Amniotic stem cell (primary cell): ENCODE data around the gene TRIM8.

Experiments
- DNase-seq: peaks from one replicate; lab custom pipeline; 2025; lab: John Stamatoyannopoulos, UW

The TRIM8 gene

GRCh38 chr10:102633287-102633686, 11.0 kb upstream of the TRIM8 start:
- DNase-seq, result no peak

DNA sequence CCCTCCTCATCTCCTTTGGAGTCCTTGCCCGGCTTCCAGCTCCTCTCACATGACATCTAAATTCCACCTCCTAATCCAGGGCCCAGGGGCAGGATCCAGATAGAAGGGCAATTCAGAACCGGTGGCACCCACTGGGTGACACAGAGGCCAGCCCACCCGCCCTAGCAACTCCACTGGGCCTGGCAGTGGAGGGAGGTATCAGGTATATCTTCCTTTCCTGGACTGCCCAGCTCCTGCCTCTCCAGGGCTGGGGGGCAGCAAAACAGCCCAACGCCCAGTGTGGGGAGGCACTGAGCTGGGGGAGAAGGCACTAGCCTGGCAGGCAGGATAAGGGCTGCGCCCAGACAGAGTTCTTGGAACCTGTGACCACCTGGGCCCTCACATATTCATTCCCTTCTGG, 10.4 kb upstream of the TRIM8 start:
- no peak for DNase-seq

DNA sequence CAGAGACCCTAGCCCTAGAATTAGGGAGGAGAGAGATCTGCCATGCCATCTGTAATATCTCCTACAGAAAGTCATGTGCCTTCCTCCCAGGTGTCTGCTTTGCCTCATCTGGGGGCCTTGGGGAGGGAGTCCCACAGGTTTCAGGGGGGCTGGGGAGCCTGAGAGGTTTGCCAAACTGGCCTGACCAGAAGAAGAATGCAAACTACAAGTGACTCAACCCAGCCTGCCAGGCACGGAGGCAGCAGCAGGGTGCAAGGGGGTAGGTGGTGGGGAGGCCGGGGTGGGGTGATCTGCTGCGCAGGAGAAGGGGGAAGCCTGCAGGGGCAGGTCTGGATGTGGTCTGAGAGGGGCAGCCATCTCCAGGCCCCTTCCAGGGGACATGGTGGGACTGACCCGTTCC, 9.6 kb upstream of the TRIM8 start:
- DNase-seq, result no peak

DNA sequence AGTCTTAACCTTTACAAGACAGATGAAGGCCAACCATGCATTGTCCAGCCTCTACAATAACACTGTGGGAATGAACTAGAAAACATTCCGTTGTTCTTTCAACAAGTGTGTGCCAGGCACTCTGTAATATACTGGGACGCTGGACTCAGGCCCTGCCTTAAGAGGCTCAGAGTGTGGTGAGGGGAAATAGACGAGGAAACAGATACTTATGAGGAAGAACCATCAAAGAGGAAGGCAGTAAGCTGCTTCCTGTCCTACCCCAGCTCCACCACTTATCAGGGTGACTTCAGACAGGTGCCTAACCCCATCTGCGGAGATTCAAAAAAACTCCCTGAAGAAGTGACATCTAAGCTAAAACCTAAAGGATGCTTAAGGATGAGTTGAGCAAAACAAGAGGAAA, 8.9 kb upstream of the TRIM8 start:
- no peak for DNase-seq

GRCh38 chr10:102639537-102639936, 4.7 kb upstream of the TRIM8 start:
- DNase-seq, result no peak

DNA sequence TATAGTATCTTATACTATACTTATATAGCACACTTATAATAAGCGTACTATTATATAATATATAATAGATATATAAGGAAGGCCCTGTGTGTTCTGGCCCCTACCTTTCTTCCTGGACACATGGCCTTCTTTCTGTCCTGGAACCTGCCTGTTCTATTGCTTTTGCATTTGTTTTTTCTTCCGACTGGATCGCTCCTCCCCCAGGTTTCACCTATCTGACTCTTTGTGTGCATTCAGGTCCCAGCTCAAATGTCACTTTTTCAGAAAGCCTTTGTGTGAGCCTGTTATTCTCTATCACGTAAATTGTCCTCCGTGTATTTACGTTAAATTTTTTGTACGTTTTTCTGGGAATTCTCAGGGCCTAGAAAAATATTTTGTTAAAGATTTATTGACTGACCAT, 2.9 kb upstream of the TRIM8 start:
- no peak for DNase-seq

GRCh38 chr10:102641880-102642735, 2.2 kb upstream of the TRIM8 start:
- peak; percentile 95 for DNase-seq

- DNase-seq, result no peak
Observed at GRCh38 chr10:102642736-102643335, 1.4 kb upstream of the TRIM8 start.

GRCh38 chr10:102643336-102644065, 778 bp upstream of the TRIM8 start:
- peak; percentile 45 for DNase-seq

DNA sequence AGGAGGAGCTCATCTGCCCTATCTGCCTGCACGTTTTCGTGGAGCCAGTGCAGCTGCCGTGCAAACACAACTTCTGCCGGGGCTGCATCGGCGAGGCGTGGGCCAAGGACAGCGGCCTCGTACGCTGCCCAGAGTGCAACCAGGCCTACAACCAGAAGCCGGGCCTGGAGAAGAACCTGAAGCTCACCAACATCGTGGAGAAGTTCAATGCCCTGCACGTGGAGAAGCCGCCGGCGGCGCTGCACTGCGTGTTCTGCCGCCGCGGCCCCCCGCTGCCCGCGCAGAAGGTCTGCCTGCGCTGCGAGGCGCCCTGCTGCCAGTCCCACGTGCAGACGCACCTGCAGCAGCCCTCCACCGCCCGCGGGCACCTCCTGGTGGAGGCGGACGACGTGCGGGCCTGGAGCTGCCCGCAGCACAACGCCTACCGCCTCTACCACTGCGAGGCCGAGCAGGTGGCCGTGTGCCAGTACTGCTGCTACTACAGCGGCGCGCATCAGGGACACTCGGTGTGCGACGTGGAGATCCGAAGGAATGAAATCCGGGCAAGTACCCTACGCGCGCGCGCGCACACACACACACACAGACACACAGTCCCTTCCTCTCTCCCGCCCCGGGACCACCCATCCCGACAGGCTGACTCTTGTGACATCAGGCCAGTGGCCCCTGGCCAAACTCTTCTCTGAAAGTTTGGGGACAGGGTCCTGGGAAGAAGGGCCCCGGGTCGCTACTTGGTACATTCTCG, 538 bp downstream of the TRIM8 start:
- DNase-seq, result peak; percentile 28

- DNase-seq, result peak; percentile 54
Observed at GRCh38 chr10:102645388-102645740, 1.1 kb downstream of the TRIM8 start.

DNA sequence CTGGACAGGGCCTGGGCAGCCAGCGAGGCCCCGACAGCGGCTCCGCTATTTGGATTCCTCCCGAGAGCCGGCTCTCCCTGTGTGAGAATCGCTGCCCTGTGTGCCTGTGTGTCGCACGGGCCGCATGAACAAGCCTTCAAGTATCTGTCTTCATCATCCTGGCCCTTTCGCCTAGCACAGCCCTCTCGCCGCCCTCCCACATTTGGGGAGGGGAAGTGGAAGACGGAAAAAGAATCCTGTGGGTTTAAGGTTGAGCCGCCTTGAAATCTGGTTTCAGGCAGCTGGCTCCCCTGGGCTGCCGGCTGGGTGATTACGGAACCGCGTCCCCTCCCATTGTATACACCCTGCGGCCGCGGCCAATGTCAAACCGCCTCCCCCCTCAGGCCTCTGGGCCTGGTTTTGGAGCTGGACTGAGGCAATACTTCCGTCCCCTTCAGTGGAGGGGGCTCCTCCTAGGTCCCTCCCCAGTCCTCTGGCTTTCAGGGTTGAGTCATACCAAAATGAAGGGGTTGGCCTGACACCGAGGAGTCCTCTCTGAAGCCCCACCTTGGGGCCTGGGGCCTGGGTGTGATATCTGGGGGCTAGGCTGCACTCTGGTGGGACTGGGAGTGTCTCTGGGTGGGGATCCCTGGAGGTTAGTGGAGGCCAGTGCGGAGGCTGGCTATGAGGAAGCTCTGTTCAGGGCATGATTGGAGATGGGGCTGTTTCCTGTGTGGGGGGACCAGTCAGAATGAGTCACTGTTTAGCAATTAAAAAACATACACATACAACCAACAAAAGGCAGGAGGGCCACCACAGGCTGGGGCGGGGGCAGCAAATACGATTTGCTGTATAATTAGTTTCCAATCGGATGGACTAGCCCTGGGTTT, 1.7 kb downstream of the TRIM8 start:
- DNase-seq, result peak; percentile 85

- DNase-seq, result no peak
Observed at GRCh38 chr10:102646610-102647442, 2.5 kb downstream of the TRIM8 start.

GRCh38 chr10:102647443-102648268, 3.4 kb downstream of the TRIM8 start:
- DNase-seq, result no peak

DNA sequence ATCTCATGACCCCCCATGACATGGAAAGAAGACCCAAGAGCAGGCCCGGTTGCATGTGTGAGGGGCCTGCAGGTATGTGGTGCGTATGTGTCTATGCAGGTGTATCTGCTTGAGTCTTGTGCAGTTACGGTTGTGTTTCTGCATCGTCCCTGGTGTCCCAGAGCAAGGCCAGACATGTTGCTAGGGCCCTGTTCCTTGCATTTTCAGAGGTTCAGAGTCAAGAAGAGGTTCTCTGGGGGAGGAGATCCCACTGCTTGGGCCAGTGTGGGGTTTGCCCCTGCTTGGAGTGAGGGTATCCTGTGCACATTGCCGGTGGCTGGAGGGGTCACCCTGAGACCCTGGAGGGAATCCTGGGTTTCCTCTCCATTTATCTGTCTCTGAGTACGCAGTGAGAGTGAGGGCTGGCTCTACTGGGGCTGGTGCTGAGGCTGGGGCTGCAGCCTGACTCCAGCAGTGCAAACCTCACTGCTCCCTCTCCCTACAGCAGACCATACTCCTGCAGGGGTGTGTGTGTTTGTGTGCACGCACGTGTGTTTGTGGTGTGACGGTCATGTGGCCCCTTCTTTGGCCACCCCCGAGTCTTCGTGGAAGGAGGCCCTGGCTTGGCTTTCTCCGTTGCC, 4.1 kb downstream of the TRIM8 start:
- DNase-seq, result no peak

DNA sequence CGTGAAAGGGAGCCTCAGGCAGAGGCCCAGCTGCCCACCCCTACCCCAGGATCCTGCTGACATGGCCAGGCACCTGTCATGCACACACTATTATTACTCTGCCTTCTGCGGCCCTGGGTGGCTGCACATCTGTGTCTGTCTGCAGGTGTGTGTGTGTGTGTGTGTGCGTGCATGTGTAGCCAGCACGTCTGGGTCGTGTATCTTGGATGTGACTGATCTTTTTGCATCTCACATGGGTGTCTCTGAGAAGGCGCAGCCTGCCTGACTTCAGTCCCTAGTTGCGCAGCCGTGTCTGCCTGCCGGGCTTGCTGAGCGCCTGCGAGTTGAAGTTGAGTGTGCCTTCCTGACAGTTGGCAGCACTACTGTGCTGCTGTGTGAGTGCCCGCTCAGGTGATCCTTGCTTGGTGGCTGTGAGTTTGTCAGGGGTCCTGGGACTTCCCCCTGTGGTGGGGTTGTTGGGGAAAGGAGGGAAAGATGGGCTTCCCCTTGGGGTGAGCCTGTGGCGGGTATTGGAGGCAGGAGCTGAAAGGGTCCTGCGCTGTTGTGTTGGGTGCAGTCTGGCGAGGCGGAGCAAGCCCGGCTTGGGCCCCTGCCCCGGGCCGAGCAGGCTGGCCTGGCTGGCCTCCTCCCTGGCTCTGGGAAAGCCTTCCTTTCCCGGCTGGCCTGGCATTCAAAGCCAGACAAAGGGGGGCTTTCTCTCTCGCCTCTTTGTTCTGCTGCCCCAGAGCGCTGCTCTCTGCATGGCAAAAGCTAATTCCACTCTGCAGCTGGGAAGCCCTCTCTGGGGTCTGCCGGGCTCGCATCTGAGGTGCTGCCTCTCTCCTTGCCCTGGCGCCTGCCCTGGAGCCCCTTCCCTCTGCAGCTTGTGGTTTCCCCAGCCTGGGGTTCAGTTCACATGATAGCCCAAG, 4.9 kb downstream of the TRIM8 start:
- no peak for DNase-seq

DNA sequence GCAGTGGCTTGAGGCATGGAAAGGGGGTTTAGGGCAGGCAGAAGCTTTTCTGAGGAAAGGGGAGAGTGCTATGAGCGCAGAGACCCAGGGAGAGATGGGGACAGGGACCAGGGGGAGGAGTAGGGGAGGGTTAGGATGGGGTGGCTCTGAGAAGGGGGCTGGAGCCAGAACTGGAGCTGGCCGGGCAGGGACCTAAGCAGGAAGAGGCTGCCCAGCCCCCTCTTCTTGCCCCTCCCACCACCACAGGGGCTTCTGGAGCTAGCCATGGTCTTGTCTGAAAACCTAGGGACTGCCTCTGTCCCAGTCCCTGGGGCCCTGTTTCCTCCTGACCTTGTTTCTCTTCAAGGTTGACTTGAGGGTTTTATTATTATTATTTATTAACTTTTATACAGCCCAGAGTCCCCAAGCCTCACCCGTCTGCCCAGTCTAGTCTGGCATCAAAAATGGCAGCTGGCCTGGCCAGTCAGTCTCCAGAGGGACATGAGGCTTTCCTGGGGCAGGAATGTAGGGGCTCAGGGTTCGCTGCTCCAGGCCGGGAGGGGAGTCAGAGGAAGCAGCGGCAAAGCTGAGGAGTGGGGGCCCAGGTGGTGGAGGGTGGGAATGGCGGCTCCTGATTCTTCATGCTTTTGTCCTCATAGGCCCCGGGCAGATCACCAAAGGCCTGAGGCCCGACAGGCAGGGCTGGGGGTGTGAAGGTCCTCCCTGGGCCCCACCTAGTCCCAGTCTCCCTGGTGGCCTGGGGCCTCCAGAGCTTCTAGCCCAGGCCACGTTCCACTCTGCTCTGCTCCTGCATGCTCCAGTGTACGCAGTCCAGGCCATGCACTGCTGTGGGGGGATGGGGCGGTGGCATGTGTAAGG, 5.7 kb downstream of the TRIM8 start:
- DNase-seq, result no peak
